LNCAP (cell line): ENCODE results near the gene KIF13A.

Experiments used
- CTCF ChIP-seq: fragments of 450-650 bp; IDR thresholded peaks from 2 replicates; pipeline ENCODE4 v1.5.1; 2017; ENCODE audit warnings: mild to moderate bottlenecking

KIF13A gene

GRCh38 chr6:17892097-17892686 is 95.2 kb downstream of the KIF13A start:
- TF ChIP-seq CTCF = no peak

GRCh38 chr6:17890309-17890708 is 97.1 kb downstream of the KIF13A start:
- no peak for TF ChIP-seq CTCF

GRCh38 chr6:17886891-17887290 is 100.5 kb downstream of the KIF13A start:
- TF ChIP-seq CTCF = no peak

- TF ChIP-seq CTCF = no peak
Observed at GRCh38 chr6:17885889-17886576, 101.4 kb downstream of the KIF13A start.

- no peak for TF ChIP-seq CTCF
Observed at GRCh38 chr6:17884498-17885478, 102.6 kb downstream of the KIF13A start.

- no peak for TF ChIP-seq CTCF
Observed at GRCh38 chr6:17883665-17884497, 103.6 kb downstream of the KIF13A start.
